ENCODE data around the gene NDUFB2.
"Not testable (repeated sequence)": the region's sequence is repeated elsewhere in the genome, so short reads cannot be mapped to it uniquely, and the experiment has no call there.

The NDUFB2 gene

DNA sequence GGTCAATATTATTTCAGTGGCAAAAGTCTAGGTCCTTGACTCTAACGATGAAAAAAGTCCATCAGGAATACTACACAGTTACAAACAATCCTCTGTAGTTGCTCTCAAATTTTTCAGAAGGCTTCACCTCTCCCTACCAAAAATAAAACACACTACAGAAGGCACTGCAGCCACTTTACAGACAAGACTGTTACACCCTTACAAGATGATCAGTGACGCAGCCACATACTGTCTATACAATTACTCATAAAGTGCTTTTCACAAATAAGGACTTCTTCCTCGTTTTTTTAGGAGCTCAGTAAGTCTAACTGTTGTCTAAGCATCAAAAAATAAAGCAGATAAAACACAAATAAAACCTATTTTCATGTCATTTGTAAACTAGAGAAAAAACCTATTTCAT lies 27.1 kb downstream of the NDUFB2 start:
- H3K4me3 ChIP-seq (replicated peaks in 1 of 2; ENCODE audit: low read depth in 2 of 2, low read length in 2 of 2): no peak overlapping the region
- TF ChIP-seq, protein P1, sequence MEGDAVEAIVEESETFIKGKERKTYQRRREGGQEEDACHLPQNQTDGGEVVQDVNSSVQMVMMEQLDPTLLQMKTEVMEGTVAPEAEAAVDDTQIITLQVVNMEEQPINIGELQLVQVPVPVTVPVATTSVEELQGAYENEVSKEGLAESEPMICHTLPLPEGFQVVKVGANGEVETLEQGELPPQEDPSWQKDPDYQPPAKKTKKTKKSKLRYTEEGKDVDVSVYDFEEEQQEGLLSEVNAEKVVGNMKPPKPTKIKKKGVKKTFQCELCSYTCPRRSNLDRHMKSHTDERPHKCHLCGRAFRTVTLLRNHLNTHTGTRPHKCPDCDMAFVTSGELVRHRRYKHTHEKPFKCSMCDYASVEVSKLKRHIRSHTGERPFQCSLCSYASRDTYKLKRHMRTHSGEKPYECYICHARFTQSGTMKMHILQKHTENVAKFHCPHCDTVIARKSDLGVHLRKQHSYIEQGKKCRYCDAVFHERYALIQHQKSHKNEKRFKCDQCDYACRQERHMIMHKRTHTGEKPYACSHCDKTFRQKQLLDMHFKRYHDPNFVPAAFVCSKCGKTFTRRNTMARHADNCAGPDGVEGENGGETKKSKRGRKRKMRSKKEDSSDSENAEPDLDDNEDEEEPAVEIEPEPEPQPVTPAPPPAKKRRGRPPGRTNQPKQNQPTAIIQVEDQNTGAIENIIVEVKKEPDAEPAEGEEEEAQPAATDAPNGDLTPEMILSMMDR (IDR thresholded peaks at IDR 0.05; ENCODE audit: low read depth, low read length): no peak
- DNase-seq (ENCODE audit: low read depth in 2 of 2): no peak

DNA sequence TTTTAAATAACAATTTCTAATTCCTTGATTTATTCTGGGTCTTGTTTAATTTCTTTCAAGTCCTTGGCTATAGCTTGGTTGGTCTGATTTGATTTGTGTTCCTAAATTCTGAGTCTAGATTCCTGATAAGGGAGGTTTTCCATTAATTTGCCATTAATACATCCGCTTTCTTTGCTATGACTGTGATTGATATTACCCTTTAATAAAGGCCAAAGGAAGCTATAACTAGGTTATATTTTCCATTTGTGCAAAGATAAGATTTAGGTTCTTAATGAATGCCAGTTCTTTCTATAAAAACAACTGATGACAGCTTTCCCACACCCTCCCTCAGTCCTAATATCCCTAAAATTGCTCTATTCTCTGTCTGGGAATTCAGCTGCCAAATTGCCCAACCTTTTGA lies 28.2 kb downstream of the NDUFB2 start:
- no peak overlapping the region for H3K4me3 ChIP-seq (replicated peaks in 1 of 2; ENCODE audit: low read depth in 2 of 2, low read length in 2 of 2)
- DNase-seq (ENCODE audit: low read depth in 2 of 2): no peak
- TF ChIP-seq, protein P1 (IDR thresholded peaks at IDR 0.05; ENCODE audit: low read depth, low read length): no peak

DNA sequence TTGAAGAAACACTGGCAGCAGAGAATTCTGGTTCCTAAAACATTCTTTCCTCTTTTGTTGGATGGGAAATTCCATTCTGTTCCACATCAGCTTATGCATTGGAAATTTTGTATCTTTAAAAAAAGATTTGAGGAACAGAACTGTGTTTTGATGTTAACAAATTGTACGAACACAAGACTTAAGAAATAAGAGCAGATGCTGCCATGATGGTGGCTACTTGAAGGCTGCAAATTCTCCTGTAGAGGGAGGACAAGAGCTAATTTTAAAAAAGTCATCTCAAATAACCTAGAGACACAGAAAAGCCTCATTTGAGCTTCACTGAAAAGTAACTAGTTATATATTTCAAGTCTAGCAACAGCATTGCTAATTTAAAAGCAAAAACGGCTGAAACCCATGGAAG lies 29.8 kb downstream of the NDUFB2 start:
- TF ChIP-seq, protein P1 (IDR thresholded peaks at IDR 0.05; ENCODE audit: low read depth, low read length): peak; percentile 44
- peak; percentile 38 to 55 for DNase-seq (ENCODE audit: low read depth in 2 of 2)
- H3K4me3 ChIP-seq (replicated peaks in 1 of 2; ENCODE audit: low read depth in 2 of 2, low read length in 2 of 2): no peak overlapping the region

DNA sequence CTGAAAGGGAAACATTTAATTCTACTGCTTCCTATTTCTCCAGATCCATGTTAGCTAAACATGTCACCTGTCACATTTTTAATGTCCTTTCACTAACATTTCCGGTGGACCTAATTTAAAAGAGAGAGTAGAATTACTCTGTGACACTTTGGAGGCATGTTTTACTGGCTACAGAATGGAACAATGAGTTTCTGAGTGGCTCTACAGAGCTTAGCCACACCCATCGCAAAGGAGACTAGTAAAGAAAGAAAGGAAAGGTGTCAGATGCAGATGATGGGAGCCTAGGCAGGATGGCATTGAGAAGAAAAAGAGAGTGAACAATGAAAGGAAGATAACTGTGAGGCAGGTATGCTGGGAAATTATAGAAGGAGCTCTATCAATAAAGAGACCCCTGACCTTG lies 35.9 kb downstream of the NDUFB2 start:
- DNase-seq (ENCODE audit: low read depth in 2 of 2): no peak
- no peak overlapping the region for H3K4me3 ChIP-seq (replicated peaks in 1 of 2; ENCODE audit: low read depth in 2 of 2, low read length in 2 of 2)
- TF ChIP-seq, protein P1 (IDR thresholded peaks at IDR 0.05; ENCODE audit: low read depth, low read length): no peak

DNA sequence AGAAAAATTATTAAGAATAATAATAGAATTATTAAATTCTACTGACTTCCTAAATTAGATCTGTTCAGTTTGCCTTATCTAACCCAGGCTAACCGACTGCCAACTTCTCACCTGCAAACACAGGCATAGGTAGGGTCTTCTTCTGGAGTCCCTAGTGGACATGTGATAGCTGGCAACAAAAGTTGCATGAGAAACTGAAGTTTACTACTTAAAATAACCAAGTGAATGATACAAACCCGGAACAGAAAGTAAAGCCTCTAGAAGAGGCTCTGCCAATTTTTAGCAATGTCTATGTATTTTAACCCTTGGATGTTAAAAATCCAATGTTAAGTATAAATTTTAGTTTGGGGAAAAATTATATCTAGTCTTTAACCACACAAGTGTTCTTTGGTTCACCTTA lies 37.6 kb downstream of the NDUFB2 start:
- H3K4me3 ChIP-seq (replicated peaks in 1 of 2; ENCODE audit: low read depth in 2 of 2, low read length in 2 of 2): no peak overlapping the region
- TF ChIP-seq, protein P1 (IDR thresholded peaks at IDR 0.05; ENCODE audit: low read depth, low read length): no peak
- DNase-seq (ENCODE audit: low read depth in 2 of 2): no peak

DNA sequence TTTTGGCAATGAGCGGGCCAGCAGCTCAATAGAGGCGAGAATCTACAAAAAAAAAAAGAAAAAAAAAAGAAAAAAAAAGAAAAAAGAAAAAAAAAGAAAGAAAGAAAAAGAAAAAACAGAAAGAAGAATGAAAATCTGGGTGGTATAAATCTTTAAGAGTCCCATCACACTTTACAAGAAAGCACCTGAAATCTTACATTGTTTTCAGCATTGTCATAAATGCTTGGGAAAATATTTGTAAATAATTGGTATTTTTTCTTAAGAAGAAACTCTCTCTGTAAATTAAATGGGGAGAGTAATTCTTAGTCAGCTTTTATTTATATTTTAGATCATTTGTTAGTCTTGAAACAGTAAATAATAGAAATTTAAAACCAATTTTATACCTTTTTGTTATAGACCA lies 38.2 kb downstream of the NDUFB2 start:
- DNase-seq (ENCODE audit: low read depth in 2 of 2): no peak
- no peak overlapping the region for H3K4me3 ChIP-seq (replicated peaks in 1 of 2; ENCODE audit: low read depth in 2 of 2, low read length in 2 of 2)
- TF ChIP-seq, protein P1 (IDR thresholded peaks at IDR 0.05; ENCODE audit: low read depth, low read length): no peak

DNA sequence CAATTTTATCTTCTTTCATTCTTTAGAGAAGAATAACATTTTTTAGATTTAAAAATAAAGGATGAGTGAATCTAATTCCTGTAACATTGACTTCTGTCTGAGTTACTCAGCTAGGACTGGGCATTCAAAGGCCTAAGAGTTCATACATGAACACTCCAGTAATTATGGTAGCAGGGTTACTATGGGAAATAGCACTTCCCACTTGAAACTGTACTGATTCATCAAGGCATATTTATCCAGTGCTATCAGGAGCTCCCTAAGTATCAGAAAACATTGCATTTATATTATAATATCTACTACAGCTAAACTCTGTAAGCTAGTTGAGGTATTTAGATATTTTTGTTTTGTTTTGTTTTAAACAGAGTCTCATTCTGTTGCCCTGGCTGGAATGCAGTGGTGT lies 41.8 kb downstream of the NDUFB2 start:
- no peak for DNase-seq (ENCODE audit: low read depth in 2 of 2)
- no peak overlapping the region for H3K4me3 ChIP-seq (replicated peaks in 1 of 2; ENCODE audit: low read depth in 2 of 2, low read length in 2 of 2)
- TF ChIP-seq, protein P1 (IDR thresholded peaks at IDR 0.05; ENCODE audit: low read depth, low read length): no peak

DNA sequence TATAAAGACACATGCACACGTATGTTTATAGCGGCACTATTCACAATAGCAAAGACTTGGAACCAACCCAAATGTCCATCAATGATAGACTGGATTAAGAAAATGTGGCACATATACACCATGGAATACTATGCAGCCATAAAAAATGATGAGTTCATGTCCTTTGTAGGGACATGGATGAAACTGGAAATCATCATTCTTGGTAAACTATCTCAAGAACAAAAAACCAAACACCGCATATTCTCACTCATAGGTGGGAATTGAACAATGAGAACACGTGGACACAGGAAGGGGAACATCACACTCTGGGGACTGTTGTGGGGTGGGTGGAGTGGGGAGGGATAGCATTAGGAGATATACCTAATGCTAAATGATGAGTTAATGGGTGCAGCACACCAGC lies 46.7 kb downstream of the NDUFB2 start:
- not testable (repeated sequence) for DNase-seq (ENCODE audit: low read depth in 2 of 2); H3K4me3 ChIP-seq (replicated peaks in 1 of 2; ENCODE audit: low read depth in 2 of 2, low read length in 2 of 2)
